IPS-20b (cell line): Measurements from ENCODE around the gene TP53I13.
A peak's percentile ranks its signal among the peaks of the same experiment; 100 is the strongest.

Experiments used
- H3K27ac ChIP-seq: one replicate; pipeline ENCODE4 v1.5.1; 2013; ENCODE audit warnings: low read length
- H3K27me3 ChIP-seq: 2 replicates; pipeline ENCODE4 v1.6.1; 2013; ENCODE audit warnings: mild to moderate bottlenecking, low read length, inconsistent platforms; ENCODE audit not compliant: insufficient read depth
- H3K36me3 ChIP-seq: 2 replicates; pipeline ENCODE4 v1.6.1; 2013; ENCODE audit warnings: low read depth, mild to moderate bottlenecking, inconsistent platforms, low read length, moderate library complexity; ENCODE audit not compliant: insufficient read depth
- H3K4me1 ChIP-seq: 2 replicates; pipeline ENCODE4 v1.6.1; 2013; ENCODE audit warnings: mild to moderate bottlenecking, control low read depth, inconsistent platforms, low read length, moderate library complexity; ENCODE audit not compliant: insufficient read depth
- H3K4me3 ChIP-seq: 2 replicates; pipeline ENCODE4 v1.5.1; 2013; ENCODE audit warnings: mild to moderate bottlenecking, low read length, inconsistent platforms
- H3K9ac ChIP-seq: 2 replicates; pipeline ENCODE4 v1.6.1; 2013; ENCODE audit warnings: low read depth, mild to moderate bottlenecking, inconsistent platforms, low read length, moderate library complexity
- H3K9me3 ChIP-seq: 2 replicates; pipeline ENCODE4 v1.6.1; 2013; ENCODE audit warnings: mild to moderate bottlenecking, low read depth, low read length, inconsistent platforms; ENCODE audit not compliant: insufficient read depth

The TP53I13 gene

DNA sequence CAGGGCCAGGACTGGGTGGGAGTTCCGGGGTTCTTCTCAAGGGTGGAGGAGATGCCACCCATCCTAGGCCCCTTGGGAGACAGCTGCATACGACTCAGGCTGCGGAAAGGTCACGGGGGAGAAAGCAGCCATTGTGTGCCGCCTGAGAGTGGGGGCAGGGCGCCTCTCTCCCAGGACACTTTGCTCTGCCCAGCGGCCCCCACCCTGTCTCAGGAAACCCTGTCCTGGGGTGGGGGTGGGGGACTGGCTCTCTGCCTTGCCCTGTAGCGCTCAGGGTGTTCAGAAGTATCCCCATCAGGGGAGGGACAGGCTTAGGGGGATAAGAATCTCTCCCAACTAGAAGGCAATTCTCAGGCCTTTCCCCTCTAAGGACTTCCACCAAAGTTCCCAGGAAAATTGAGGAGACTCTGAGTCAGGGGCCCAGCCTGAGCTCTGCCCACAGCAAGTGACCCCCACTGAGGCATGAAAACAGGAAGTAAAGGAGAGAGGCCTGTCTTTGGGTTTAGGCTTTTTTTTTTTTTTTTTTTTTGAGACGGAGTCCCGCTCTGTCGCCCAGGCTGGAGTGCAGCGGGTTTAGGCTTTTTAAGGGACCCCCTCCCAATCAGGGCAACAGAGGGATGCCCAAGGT, 16.1 kb downstream of the TP53I13 start:
- Histone ChIP-seq H3K4me1 (peaks cover 23% of the 10 kb centered on the region), H3K36me3 (peaks cover 17% of the 10 kb centered on the region; the same call in 1 of the 2 replicates), H3K27ac (no peak overlapping the region), H3K27me3 (peaks cover 9% of the 10 kb centered on the region; the same call in 1 of the 2 replicates), H3K4me3 (no peak overlapping the region), H3K9me3 (no peaks in the 10 kb centered on the region), H3K9ac (peak overlapping the region; percentile 29; the same call in 1 of the 2 replicates)

DNA sequence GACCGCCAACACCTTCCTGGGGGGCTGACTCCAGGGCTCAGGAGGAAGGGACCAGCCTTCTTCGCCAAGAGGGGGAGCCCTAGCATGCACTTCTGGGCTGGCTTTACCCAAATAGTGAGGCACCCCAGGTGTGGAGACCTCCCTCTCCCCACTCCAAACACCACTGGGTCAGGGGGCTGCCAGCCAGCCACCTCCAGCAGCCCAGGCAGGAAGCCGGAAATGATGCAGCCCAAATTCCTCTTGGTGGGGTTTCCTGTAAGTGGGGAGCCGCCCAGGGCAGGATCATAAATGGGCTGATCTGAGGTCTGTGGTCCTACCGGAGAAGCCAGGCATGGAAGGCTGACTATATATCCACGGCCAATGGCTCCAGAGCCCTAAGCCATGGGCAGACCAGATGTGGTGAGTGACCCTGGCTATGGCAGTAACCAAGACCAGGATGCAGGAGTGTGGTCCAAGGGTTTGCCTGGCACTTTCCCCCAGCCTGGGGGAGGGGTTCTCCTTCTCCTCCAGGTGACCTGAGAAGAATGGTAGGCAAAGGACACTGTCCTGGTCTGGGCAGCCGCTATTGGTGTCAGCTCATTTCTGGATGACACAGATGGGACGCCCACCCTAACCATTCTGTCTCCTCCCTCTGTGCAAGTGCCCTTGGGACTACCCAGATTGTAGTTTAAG, 16.7 kb downstream of the TP53I13 start:
- no peak overlapping the region for H3K4me3 ChIP-seq
- no peak overlapping the region for H3K27ac ChIP-seq
- H3K36me3 ChIP-seq = peaks cover 10% of the 10 kb centered on the region; the same call in 1 of the 2 replicates
- no peak overlapping the region; the same call in 1 of the 2 replicates for H3K9ac ChIP-seq
- H3K9me3 ChIP-seq = no peaks in the 10 kb centered on the region
- peaks cover 28% of the 10 kb centered on the region for H3K4me1 ChIP-seq
- peaks cover 13% of the 10 kb centered on the region for H3K27me3 ChIP-seq

DNA sequence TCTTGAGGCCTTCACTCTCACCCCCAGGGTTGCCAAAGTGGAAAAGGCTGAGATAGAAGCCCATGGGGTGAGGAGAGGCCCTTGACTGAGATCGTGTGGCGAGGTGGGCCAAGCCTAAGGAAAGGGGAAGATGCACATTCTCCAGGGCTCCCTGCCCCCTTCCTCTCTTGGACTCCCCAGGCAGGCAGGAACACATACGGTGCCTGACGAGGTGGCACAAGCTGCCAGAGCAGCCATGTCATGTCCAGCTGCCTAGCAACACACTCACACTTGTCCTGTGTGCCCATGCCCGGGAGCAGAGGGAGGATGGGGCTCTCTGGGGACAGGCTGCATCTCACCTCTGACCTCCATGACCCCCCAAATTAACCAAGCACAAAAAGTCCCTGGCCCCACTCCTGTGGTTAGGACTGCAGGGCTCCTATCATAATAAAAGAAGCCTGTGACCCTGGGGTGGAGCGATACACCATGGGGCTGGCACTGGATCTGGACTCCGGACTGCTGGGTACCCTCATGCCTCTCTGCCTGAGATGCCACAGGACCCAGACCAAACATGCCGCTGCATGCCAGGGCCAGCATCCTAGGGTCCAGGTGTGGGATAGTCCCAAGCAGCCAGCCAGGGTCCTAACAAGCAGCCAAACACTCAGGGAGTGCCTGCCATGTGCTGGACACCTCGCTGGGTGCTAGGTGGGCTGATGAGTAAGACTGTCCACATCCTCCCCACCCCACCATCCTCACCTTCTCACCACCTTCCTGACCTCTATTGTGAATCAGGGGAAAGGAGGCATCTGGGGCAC, 18.4 kb downstream of the TP53I13 start:
- peaks cover 19% of the 10 kb centered on the region for H3K27me3 ChIP-seq
- no peak overlapping the region for H3K4me3 ChIP-seq

DNA sequence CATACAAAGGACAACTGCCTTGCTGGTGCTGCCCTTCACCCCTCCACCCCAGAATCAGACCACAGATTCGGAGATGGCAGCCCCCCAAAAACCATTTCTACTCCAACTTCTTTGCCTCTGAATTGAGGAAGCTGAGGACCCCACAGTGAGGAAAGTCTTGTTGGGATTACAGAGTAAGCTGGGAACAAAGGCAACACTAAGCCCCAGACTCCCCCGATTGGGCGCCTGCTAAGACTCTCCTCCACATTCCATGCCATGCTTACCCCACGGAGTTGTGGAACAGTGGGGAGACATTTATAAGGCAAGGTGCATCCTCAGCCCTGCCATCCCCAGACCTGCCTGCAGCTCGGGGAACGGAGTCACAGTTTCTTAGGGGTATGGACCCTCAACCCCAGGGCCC, 19.1 kb downstream of the TP53I13 start:
- H3K27me3 ChIP-seq = peaks cover 19% of the 10 kb centered on the region
- H3K27ac ChIP-seq = no peak overlapping the region
- peak overlapping the region; percentile 60; the same call in 1 of the 2 replicates for H3K9ac ChIP-seq
- peak overlapping the region; percentile 87; the same call in 1 of the 2 replicates for H3K4me3 ChIP-seq
- H3K9me3 ChIP-seq = no peaks in the 10 kb centered on the region
- 0 out of 2 replicates have a peak, but pooled peaks cover under 1% of the 10 kb centered on the region for H3K36me3 ChIP-seq
- H3K4me1 ChIP-seq = peaks cover 38% of the 10 kb centered on the region

More for the DNA sequence above, 18.4 kb downstream of the TP53I13 start:
- Histone ChIP-seq H3K4me1 (peaks cover 31% of the 10 kb centered on the region), H3K27ac (no peak overlapping the region), H3K9ac (no peak overlapping the region), H3K9me3 (no peaks in the 10 kb centered on the region), H3K36me3 (0 out of 2 replicates have a peak, but pooled peaks cover 8% of the 10 kb centered on the region)

DNA sequence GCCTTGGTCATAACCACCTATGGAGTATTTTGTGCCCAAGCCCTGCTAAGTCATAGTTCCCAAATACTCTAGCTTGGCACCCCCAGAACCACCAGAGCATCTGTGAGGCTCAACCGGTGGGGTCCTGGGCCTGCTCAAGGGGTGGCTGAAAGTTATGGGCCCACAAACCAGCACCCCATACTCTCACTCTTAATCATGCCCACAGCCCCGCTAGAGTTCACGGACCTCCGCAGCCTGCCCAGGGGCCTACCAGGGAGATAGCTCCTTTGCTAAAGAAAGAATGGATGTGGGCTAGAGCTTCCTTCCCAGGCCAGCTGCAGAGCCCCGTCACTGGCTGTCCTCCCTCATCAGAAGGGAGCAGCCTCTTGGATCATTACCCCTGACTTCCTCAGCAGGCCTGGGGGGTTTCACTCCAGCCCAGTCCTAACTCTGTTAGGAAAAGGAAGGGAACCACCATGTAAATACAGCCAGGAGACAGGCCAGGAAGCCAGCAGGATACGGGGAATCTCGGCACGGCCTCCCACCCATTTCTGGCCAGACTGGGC, 19.6 kb downstream of the TP53I13 start:
- Histone ChIP-seq H3K27ac (no peak overlapping the region), H3K9ac (peak overlapping the region; percentile 60; the same call in 1 of the 2 replicates)

DNA sequence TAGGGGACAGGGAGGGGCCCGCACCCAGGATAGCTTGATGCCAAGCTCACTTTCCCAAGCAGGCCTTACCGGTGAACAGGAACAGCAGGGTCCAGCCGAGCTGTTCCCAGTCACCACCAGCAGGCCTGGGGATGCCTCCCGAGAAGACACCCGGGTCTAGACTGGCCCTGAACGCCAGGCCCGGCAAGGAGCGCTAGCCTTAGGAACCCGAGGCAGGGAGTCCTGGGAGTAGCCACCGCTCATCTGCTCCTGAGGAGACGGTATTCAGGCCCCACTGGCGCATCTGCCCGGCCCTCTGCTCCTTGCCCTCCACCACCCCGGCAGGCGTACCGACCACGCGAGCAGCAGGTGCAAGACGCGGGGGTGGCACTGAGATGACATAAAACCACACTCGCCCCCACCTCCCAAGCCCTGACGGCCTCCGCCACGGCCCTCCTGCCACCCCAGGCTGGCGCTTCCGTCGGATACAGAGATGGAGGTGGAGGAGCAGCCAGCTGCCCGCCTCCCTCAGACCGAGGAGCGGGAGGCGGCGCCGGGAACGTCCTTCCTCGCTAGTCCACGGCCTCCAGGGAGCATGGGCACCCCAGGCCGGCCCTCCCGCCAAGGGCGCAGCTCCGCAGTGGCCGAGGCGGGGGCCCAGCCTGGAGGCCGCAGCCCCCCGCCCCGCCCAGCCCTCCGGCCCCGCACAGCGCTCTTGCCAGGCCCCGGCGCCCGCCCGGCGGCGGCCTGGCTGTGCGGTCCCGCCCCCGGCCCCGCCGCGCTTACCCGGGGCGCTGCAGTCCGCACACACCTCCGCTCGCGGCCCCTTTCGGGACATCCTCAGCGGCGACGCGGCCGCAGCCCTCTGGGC, 20.3 kb downstream of the TP53I13 start:
- Histone ChIP-seq H3K27ac (no peak overlapping the region), H3K4me1 (peaks cover 39% of the 10 kb centered on the region)

More for the DNA sequence above, 19.6 kb downstream of the TP53I13 start:
- H3K4me3 ChIP-seq = peak overlapping the region; percentile 87
- no peaks in the 10 kb centered on the region for H3K9me3 ChIP-seq
- H3K27me3 ChIP-seq = peaks cover 19% of the 10 kb centered on the region
- H3K36me3 ChIP-seq = no peaks in the 10 kb centered on the region
- H3K4me1 ChIP-seq = peaks cover 39% of the 10 kb centered on the region

GRCh38 chr17:29589524-29590410, 21.3 kb downstream of the TP53I13 start, which contains the start of gene GIT1:
TSS of gene GIT1 (minus strand) at chr17:29589648. CDS start at chr17:29589378, 270 bp downstream.
- Histone ChIP-seq H3K9ac (peak within 1 kb of the TSS; percentile 74; the same call in 1 of the 2 replicates), H3K4me1 (peaks cover 33% of the 10 kb centered on the region), H3K4me3 (peak within 1 kb of the TSS; percentile 87)

More for the DNA sequence above, 20.3 kb downstream of the TP53I13 start:
- peak overlapping the region; percentile 60; the same call in 1 of the 2 replicates for H3K9ac ChIP-seq
- no peaks in the 10 kb centered on the region for H3K36me3 ChIP-seq
- H3K4me3 ChIP-seq = peak overlapping the region; percentile 87
- H3K9me3 ChIP-seq = no peaks in the 10 kb centered on the region
- peaks cover 21% of the 10 kb centered on the region for H3K27me3 ChIP-seq

DNA sequence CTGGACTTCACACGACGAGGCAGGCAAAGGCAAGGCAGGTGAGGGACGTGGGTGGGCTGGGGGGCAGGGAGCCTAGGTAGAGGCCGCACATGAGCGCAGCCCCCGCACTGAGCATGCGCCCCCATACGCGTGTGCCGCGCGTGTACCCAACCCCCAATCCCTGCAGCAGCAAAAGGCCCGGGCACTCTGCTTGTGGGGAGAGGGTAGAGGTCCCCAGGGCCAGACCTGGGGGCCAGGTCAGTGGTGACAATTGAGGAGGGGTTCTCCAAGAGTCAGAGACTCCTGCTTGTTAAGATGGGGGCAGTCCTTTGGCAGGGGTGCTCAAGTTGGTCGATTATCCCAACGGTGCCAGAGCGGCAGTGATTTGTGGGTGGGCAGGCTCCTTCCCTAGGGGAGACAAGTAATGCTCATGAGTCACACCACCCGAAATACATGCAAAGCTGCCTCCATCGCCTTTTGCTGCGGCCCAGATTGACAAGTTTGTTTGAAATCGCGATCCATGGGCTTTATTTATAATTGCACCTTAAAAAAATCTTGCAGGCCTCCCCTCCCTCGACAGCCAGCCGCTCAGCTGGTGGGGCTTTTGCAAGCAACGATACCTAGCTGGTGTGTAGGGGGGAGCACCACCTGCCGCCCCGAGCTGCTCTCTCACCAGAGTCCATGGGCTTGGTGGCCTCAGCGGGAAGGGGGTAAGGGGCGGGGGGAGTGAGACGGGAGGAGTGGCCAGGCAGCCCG, 22.1 kb downstream of the TP53I13 start:
- H3K27ac ChIP-seq = peak overlapping the region; percentile 4
- peaks cover 25% of the 10 kb centered on the region for H3K27me3 ChIP-seq
- no peaks in the 10 kb centered on the region for H3K9me3 ChIP-seq
- no peaks in the 10 kb centered on the region for H3K36me3 ChIP-seq
- peak overlapping the region; percentile 74; the same call in 1 of the 2 replicates for H3K9ac ChIP-seq
- H3K4me3 ChIP-seq = peak overlapping the region; percentile 78; the same call in 1 of the 2 replicates
- peaks cover 26% of the 10 kb centered on the region for H3K4me1 ChIP-seq

More at GRCh38 chr17:29589524-29590410, 21.3 kb downstream of the TP53I13 start, which contains the start of gene GIT1:
- Histone ChIP-seq H3K27me3 (peaks cover 25% of the 10 kb centered on the region), H3K9me3 (no peaks in the 10 kb centered on the region), H3K27ac (no peak within 1 kb of the TSS), H3K36me3 (no peaks in the 10 kb centered on the region)

GRCh38 chr17:29591146-29591736, 22.7 kb downstream of the TP53I13 start:
- Histone ChIP-seq H3K4me1 (peaks cover 25% of the 10 kb centered on the region), H3K27me3 (peaks cover 25% of the 10 kb centered on the region), H3K9ac (peak overlapping the region; percentile 74; the same call in 1 of the 2 replicates), H3K27ac (peak overlapping the region; percentile 4), H3K4me3 (peak overlapping the region; percentile 78), H3K36me3 (no peaks in the 10 kb centered on the region), H3K9me3 (no peaks in the 10 kb centered on the region)
